Stimulated activated CD4-positive, alpha-beta T cell treated with anti-CD3 and anti-CD28 coated beads, Interleukin-1b, Interleukin-23, amount 100 ng/mL, for 1 hour (primary cell): ENCODE data around the gene FLNB.
"Not testable (repeated sequence)": the region's sequence is repeated elsewhere in the genome, so short reads cannot be mapped to it uniquely, and the experiment has no call there.

Experiments used
- DNase-seq, 2 donors: peaks; one replicate each; pipeline ENCODE4 v3.0.0-alpha.2; 2020; ENCODE audit warnings: low read depth in 2 of 2

FLNB gene

GRCh38 chr3:58032186-58032585, 24.0 kb downstream of the FLNB start:
- DNase-seq = no peak

- no peak for DNase-seq
Observed at GRCh38 chr3:58034738-58035523, 26.7 kb downstream of the FLNB start.

GRCh38 chr3:58035524-58036255, 27.5 kb downstream of the FLNB start:
- no peak for DNase-seq

GRCh38 chr3:58036293-58037032, 28.2 kb downstream of the FLNB start:
- no peak for DNase-seq

- no peak for DNase-seq
Observed at GRCh38 chr3:58037141-58037910, 29.1 kb downstream of the FLNB start.

GRCh38 chr3:58038675-58039292, 30.6 kb downstream of the FLNB start:
- no peak for DNase-seq

- DNase-seq = no peak
Observed at GRCh38 chr3:58039601-58040000, 31.4 kb downstream of the FLNB start.

GRCh38 chr3:58041182-58041825, 33.1 kb downstream of the FLNB start:
- DNase-seq = no peak

GRCh38 chr3:58041826-58042324, 33.7 kb downstream of the FLNB start:
- DNase-seq = no peak

GRCh38 chr3:58042947-58043707, 34.9 kb downstream of the FLNB start:
- DNase-seq = no peak

GRCh38 chr3:58043933-58044332, 35.7 kb downstream of the FLNB start:
- DNase-seq = no peak

- no peak for DNase-seq
Observed at GRCh38 chr3:58044691-58045483, 36.7 kb downstream of the FLNB start.

- no peak for DNase-seq
Observed at GRCh38 chr3:58047826-58048225, 39.6 kb downstream of the FLNB start.

- DNase-seq = no peak
Observed at GRCh38 chr3:58048301-58048700, 40.1 kb downstream of the FLNB start.

- DNase-seq = no peak
Observed at GRCh38 chr3:58049143-58049785, 41.0 kb downstream of the FLNB start.

GRCh38 chr3:58051196-58051595, 43.0 kb downstream of the FLNB start:
- DNase-seq = no peak

GRCh38 chr3:58051658-58052261, 43.5 kb downstream of the FLNB start:
- not testable (repeated sequence) for DNase-seq
